ENCODE results near the gene DACT1. TPM values are rescaled to one million over a fixed set of nuclear protein-coding genes. Genes with fewer than 3 reads are reported as not detected.

Gene DACT1
- total and polyA plus RNA-seq, 4 donors = 0.32 to 3.8 (median 1.6) TPM

DNA sequence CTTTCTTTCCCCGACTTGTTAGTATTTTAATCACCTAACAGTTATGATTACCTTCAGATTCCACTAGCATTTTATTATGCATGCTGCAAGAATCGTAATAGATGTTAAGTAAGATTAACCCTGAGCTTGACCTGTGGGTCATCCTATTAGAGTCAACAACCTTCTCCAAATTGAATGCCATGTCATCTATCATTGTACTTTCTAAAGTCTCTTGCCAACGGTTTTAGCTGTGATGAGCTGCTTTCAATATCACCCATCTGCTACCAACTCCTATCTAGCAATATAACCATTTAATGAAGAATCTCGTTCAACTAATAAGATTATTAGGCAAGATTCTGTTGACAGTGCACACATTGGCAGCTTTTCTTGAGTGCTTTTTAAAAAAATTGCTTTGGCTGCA lies 33.7 kb downstream of the DACT1 start:
- WGBS = 54% methylated on average over 4 of the region's 4 CpGs
- Histone ChIP-seq H3K9me3 (ENCODE audit: control insufficient read depth in 4 of 4, low read length in 3 of 4) (no peaks in the 10 kb centered on the region), H3K9ac (ENCODE audit: low read depth in 1 of 2, low read length in 2 of 2) (no peak overlapping the region), H3K27ac (ENCODE audit: low read depth in 1 of 2, low read length in 2 of 2) (no peak overlapping the region), H3K4me3 (ENCODE audit: low read depth in 1 of 3, low read length in 3 of 3) (no peak overlapping the region), H3K27me3 (ENCODE audit: control insufficient read depth in 4 of 4, insufficient read depth in 4 of 4, low read length in 3 of 4) (no peaks in the 10 kb centered on the region), H3K36me3 (ENCODE audit: control insufficient read depth in 4 of 4, insufficient read depth in 3 of 4, low read depth in 1 of 4, low read length in 3 of 4) (no peaks in the 10 kb centered on the region), H3K4me1 (ENCODE audit: control insufficient read depth in 4 of 4, insufficient read depth in 4 of 4, low read length in 3 of 4) (no peaks in the 10 kb centered on the region)
- no peak for DNase-seq (ENCODE audit: low spot score)
- TF ChIP-seq SP1 (IDR thresholded peaks at IDR 0.05) (no peak), YY1 (IDR thresholded peaks at IDR 0.05) (no peak), HNF4A (conservative IDR thresholded peaks at IDR 0.05) (no peak), NR2F2 (IDR thresholded peaks at IDR 0.05) (no peak)
- TF ChIP-seq, protein P1, sequence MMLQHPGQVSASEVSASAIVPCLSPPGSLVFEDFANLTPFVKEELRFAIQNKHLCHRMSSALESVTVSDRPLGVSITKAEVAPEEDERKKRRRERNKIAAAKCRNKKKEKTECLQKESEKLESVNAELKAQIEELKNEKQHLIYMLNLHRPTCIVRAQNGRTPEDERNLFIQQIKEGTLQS (IDR thresholded peaks at IDR 0.05) = no peak

DNA sequence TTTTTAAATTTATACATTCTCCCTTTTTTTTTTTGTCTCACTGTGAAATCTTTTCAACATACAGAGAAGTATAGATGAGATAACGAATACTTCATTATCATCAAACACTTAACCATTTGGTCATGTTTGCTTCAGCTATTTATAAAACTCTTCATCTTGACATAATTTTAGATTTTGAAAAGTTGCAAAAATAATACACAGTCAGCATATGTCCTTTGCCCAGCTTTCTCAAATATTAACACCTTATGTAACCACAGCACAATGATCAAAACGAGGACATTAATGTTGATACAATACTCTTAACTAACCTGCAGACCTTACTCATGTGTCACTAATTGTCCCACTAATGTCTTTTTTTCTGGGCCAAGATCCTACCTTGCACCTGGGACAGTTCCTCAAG lies 36.0 kb downstream of the DACT1 start:
- Histone ChIP-seq H3K9ac (ENCODE audit: low read depth in 1 of 2, low read length in 2 of 2) (no peak overlapping the region), H3K4me1 (ENCODE audit: control insufficient read depth in 4 of 4, insufficient read depth in 4 of 4, low read length in 3 of 4) (no peaks in the 10 kb centered on the region), H3K27ac (ENCODE audit: low read depth in 1 of 2, low read length in 2 of 2) (no peak overlapping the region), H3K9me3 (ENCODE audit: control insufficient read depth in 4 of 4, low read length in 3 of 4) (no peaks in the 10 kb centered on the region), H3K4me3 (ENCODE audit: low read depth in 1 of 3, low read length in 3 of 3) (no peak overlapping the region), H3K27me3 (ENCODE audit: control insufficient read depth in 4 of 4, insufficient read depth in 4 of 4, low read length in 3 of 4) (no peaks in the 10 kb centered on the region), H3K36me3 (ENCODE audit: control insufficient read depth in 4 of 4, insufficient read depth in 3 of 4, low read depth in 1 of 4, low read length in 3 of 4) (no peaks in the 10 kb centered on the region)
- DNase-seq (ENCODE audit: low spot score) = no peak
- TF ChIP-seq YY1 (IDR thresholded peaks at IDR 0.05) = no peak
- TF ChIP-seq, protein P1 (IDR thresholded peaks at IDR 0.05) = no peak
- TF ChIP-seq, protein P2, sequence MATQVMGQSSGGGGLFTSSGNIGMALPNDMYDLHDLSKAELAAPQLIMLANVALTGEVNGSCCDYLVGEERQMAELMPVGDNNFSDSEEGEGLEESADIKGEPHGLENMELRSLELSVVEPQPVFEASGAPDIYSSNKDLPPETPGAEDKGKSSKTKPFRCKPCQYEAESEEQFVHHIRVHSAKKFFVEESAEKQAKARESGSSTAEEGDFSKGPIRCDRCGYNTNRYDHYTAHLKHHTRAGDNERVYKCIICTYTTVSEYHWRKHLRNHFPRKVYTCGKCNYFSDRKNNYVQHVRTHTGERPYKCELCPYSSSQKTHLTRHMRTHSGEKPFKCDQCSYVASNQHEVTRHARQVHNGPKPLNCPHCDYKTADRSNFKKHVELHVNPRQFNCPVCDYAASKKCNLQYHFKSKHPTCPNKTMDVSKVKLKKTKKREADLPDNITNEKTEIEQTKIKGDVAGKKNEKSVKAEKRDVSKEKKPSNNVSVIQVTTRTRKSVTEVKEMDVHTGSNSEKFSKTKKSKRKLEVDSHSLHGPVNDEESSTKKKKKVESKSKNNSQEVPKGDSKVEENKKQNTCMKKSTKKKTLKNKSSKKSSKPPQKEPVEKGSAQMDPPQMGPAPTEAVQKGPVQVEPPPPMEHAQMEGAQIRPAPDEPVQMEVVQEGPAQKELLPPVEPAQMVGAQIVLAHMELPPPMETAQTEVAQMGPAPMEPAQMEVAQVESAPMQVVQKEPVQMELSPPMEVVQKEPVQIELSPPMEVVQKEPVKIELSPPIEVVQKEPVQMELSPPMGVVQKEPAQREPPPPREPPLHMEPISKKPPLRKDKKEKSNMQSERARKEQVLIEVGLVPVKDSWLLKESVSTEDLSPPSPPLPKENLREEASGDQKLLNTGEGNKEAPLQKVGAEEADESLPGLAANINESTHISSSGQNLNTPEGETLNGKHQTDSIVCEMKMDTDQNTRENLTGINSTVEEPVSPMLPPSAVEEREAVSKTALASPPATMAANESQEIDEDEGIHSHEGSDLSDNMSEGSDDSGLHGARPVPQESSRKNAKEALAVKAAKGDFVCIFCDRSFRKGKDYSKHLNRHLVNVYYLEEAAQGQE (IDR thresholded peaks at IDR 0.05) = no peak
- TF ChIP-seq, protein P3, sequence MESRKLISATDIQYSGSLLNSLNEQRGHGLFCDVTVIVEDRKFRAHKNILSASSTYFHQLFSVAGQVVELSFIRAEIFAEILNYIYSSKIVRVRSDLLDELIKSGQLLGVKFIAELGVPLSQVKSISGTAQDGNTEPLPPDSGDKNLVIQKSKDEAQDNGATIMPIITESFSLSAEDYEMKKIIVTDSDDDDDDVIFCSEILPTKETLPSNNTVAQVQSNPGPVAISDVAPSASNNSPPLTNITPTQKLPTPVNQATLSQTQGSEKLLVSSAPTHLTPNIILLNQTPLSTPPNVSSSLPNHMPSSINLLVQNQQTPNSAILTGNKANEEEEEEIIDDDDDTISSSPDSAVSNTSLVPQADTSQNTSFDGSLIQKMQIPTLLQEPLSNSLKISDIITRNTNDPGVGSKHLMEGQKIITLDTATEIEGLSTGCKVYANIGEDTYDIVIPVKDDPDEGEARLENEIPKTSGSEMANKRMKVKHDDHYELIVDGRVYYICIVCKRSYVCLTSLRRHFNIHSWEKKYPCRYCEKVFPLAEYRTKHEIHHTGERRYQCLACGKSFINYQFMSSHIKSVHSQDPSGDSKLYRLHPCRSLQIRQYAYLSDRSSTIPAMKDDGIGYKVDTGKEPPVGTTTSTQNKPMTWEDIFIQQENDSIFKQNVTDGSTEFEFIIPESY (IDR thresholded peaks at IDR 0.05) = no peak
- TF ChIP-seq NR2F2 (IDR thresholded peaks at IDR 0.05) = no peak
- 64% methylated on average over 2 of the region's 2 CpGs for WGBS

DNA sequence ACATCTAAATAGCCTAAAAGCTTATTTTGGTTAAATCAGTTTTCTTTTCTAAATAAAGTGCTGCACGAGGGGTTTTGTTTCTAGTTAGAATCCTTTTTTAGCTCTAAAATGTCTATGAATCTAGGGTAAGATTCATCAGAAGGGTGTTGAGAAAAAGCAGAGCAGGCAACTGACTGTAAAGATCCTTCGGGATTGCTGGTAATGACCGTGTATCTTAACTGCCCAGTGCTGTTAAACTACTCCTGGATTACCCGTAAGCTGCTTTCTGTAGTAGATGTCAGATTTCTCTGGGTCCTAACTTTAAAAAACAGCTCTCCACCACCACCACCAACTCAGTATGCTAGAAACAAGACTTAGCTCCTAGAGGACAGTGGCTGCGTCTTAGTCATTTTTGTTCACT lies 39.2 kb downstream of the DACT1 start:
- Histone ChIP-seq H3K27ac (ENCODE audit: low read depth in 1 of 2, low read length in 2 of 2) (no peak overlapping the region), H3K9ac (ENCODE audit: low read depth in 1 of 2, low read length in 2 of 2) (no peak overlapping the region), H3K9me3 (ENCODE audit: control insufficient read depth in 4 of 4, low read length in 3 of 4) (no peaks in the 10 kb centered on the region), H3K4me3 (ENCODE audit: low read depth in 1 of 3, low read length in 3 of 3) (no peak overlapping the region), H3K27me3 (ENCODE audit: control insufficient read depth in 4 of 4, insufficient read depth in 4 of 4, low read length in 3 of 4) (peaks cover 0 to 2% (median 0%) of the 10 kb centered on the region in 4 donors), H3K4me1 (ENCODE audit: control insufficient read depth in 4 of 4, insufficient read depth in 4 of 4, low read length in 3 of 4) (no peaks in the 10 kb centered on the region), H3K36me3 (ENCODE audit: control insufficient read depth in 4 of 4, insufficient read depth in 3 of 4, low read depth in 1 of 4, low read length in 3 of 4) (no peaks in the 10 kb centered on the region)
- DNase-seq (ENCODE audit: low spot score) = no peak
- 84% methylated on average over 5 of the region's 5 CpGs for WGBS
- no peak for TF ChIP-seq RAD21 (IDR thresholded peaks at IDR 0.05)
- TF ChIP-seq, protein P1 (IDR thresholded peaks at IDR 0.05) = no peak
- TF ChIP-seq, protein P3 (IDR thresholded peaks at IDR 0.05) = no peak
- no peak for TF ChIP-seq FOXA2 (IDR thresholded peaks at IDR 0.05)
- TF ChIP-seq, protein P4, sequence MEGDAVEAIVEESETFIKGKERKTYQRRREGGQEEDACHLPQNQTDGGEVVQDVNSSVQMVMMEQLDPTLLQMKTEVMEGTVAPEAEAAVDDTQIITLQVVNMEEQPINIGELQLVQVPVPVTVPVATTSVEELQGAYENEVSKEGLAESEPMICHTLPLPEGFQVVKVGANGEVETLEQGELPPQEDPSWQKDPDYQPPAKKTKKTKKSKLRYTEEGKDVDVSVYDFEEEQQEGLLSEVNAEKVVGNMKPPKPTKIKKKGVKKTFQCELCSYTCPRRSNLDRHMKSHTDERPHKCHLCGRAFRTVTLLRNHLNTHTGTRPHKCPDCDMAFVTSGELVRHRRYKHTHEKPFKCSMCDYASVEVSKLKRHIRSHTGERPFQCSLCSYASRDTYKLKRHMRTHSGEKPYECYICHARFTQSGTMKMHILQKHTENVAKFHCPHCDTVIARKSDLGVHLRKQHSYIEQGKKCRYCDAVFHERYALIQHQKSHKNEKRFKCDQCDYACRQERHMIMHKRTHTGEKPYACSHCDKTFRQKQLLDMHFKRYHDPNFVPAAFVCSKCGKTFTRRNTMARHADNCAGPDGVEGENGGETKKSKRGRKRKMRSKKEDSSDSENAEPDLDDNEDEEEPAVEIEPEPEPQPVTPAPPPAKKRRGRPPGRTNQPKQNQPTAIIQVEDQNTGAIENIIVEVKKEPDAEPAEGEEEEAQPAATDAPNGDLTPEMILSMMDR (IDR thresholded peaks at IDR 0.05; ENCODE audit: low read depth, low read length, missing input control) = no peak
- TF ChIP-seq JUND (IDR thresholded peaks at IDR 0.05) = no peak
- TF ChIP-seq NR2F2 (IDR thresholded peaks at IDR 0.05) = no peak
- TF ChIP-seq, protein P5, sequence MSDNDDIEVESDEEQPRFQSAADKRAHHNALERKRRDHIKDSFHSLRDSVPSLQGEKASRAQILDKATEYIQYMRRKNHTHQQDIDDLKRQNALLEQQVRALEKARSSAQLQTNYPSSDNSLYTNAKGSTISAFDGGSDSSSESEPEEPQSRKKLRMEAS (IDR thresholded peaks at IDR 0.05) = no peak
- no peak for TF ChIP-seq GABPA (IDR thresholded peaks at IDR 0.05 in 1 of 2, conservative IDR thresholded peaks at IDR 0.05 in 1 of 2)
- no peak for TF ChIP-seq HNF4A (conservative IDR thresholded peaks at IDR 0.05)
- TF ChIP-seq TAF1 (conservative IDR thresholded peaks at IDR 0.05) = no peak
- TF ChIP-seq YY1 (IDR thresholded peaks at IDR 0.05) = no peak
- no peak for TF ChIP-seq SP1 (IDR thresholded peaks at IDR 0.05)
- no peak for TF ChIP-seq HNF4G (IDR thresholded peaks at IDR 0.05)
- no peak for TF ChIP-seq FOXA1 (IDR thresholded peaks at IDR 0.05)
- TF ChIP-seq RXRA (IDR thresholded peaks at IDR 0.05) = no peak
